Activated T-helper 1 cell treated with anti-CD3 and anti-CD28 coated beads, Interleukin-12 subunit alpha, Interleukin-12 subunit beta, Interleukin-2, Interleukin-4 antibody, amounts not matched to agents 30 ng/mL and 10 ng/mL and 1 ng/mL, durations not matched to agents 14 hours and 24 hours and 36 hours (primary cell): Measurements from ENCODE around the gene ZNF607. TPM values are rescaled to one million over a fixed set of nuclear protein-coding genes. Genes with fewer than 3 reads are reported as not detected.
"Not testable (repeated sequence)": the region's sequence is repeated elsewhere in the genome, so short reads cannot be mapped to it uniquely, and the experiment has no call there.

Source experiments
- DNase-seq: peaks from one replicate; pipeline ENCODE4 v3.0.0; 2021; ENCODE audit warnings: low spot score
- H3K27ac Mint-ChIP-seq: one replicate; pipeline ENCODE4 v1.8.0; 2021; ENCODE audit warnings: mild to moderate bottlenecking, mixed read lengths
- H3K27me3 Mint-ChIP-seq: one replicate; pipeline ENCODE4 v1.8.0; 2022; ENCODE audit warnings: mild to moderate bottlenecking, moderate library complexity, mixed read lengths; ENCODE audit not compliant: insufficient read depth
- H3K36me3 Mint-ChIP-seq: one replicate; pipeline ENCODE4 v1.8.0; 2021; ENCODE audit warnings: low read depth, mixed read lengths
- H3K4me1 Mint-ChIP-seq: one replicate; pipeline ENCODE4 v1.8.0; 2021; ENCODE audit warnings: low read depth, mixed read lengths
- H3K4me3 Mint-ChIP-seq: one replicate; pipeline ENCODE4 v1.8.0; 2021; ENCODE audit warnings: mild to moderate bottlenecking, moderate library complexity, mixed read lengths
- H3K9me3 Mint-ChIP-seq: one replicate; pipeline ENCODE4 v1.8.0; 2021; ENCODE audit warnings: mixed read lengths
- intact Hi-C: fragments of 100-400 bp; cut with micrococcal nuclease; formaldehyde crosslinking; loops from one replicate; pipeline ENCODE4 v1.15.1; 2024
- total RNA-seq: library from RNA; stranded (reverse); gene quantifications from 2 replicates; pipeline ENCODE4 v1.2.3, GENCODE V29; 2022

ZNF607 gene
- total RNA-seq, 1 donor from 2014 or later = 2.4 TPM

GRCh38 chr19:37692956-37693620 is 26.5 kb downstream of the ZNF607 start:
- Mint-ChIP-seq H3K27me3 (no peaks in the 10 kb centered on the region), H3K4me1 (peaks cover 7% of the 10 kb centered on the region), H3K36me3 (peaks cover 6% of the 10 kb centered on the region), H3K9me3 (peaks cover 54% of the 10 kb centered on the region), H3K27ac (no peak overlapping the region), H3K4me3 (no peak overlapping the region)
- intact Hi-C loops = no loop called here
- no peak for DNase-seq

- Mint-ChIP-seq H3K4me3 (peak overlapping the region; percentile 90), H3K9me3 (peaks cover 50% of the 10 kb centered on the region), H3K27me3 (no peaks in the 10 kb centered on the region), H3K36me3 (peaks cover 6% of the 10 kb centered on the region), H3K27ac (peak overlapping the region; percentile 67), H3K4me1 (peaks cover 7% of the 10 kb centered on the region)
- intact Hi-C loops = no loop called here
- DNase-seq = peak; percentile 46
Observed at GRCh38 chr19:37691881-37692504, 27.6 kb downstream of the ZNF607 start.

GRCh38 chr19:37683520-37683919 is 36.0 kb downstream of the ZNF607 start:
- Mint-ChIP-seq H3K36me3 (no peaks in the 10 kb centered on the region), H3K4me1 (no peaks in the 10 kb centered on the region), H3K27me3 (no peaks in the 10 kb centered on the region), H3K9me3 (peaks cover 36% of the 10 kb centered on the region), H3K27ac (no peak overlapping the region), H3K4me3 (no peak overlapping the region)
- no peak for DNase-seq
- intact Hi-C loops = no loop called here

- H3K9me3 Mint-ChIP-seq = peaks cover 42% of the 10 kb centered on the region
- H3K4me1 Mint-ChIP-seq = no peaks in the 10 kb centered on the region
- DNase-seq = no peak
- no peaks in the 10 kb centered on the region for H3K36me3 Mint-ChIP-seq
- intact Hi-C loops = no loop called here
- no peak overlapping the region for H3K27ac Mint-ChIP-seq
- no peaks in the 10 kb centered on the region for H3K27me3 Mint-ChIP-seq
- no peak overlapping the region for H3K4me3 Mint-ChIP-seq
Observed at GRCh38 chr19:37669450-37669914, 50.1 kb downstream of the ZNF607 start.

- intact Hi-C loops = loop anchor here (5.0 to 10.0 kb wide), 2 partner anchors 342 to 440 kb away; partner anchors contain the start of gene ZNF383
- not testable (repeated sequence) for DNase-seq, H3K27ac Mint-ChIP-seq, H3K27me3 Mint-ChIP-seq, H3K36me3 Mint-ChIP-seq
- Mint-ChIP-seq H3K4me3 (peak overlapping the region; percentile 90), H3K9me3 (peaks cover 40% of the 10 kb centered on the region), H3K4me1 (peaks cover 28% of the 10 kb centered on the region)
Observed at GRCh38 chr19:37657157-37657556, 62.4 kb downstream of the ZNF607 start.

DNA sequence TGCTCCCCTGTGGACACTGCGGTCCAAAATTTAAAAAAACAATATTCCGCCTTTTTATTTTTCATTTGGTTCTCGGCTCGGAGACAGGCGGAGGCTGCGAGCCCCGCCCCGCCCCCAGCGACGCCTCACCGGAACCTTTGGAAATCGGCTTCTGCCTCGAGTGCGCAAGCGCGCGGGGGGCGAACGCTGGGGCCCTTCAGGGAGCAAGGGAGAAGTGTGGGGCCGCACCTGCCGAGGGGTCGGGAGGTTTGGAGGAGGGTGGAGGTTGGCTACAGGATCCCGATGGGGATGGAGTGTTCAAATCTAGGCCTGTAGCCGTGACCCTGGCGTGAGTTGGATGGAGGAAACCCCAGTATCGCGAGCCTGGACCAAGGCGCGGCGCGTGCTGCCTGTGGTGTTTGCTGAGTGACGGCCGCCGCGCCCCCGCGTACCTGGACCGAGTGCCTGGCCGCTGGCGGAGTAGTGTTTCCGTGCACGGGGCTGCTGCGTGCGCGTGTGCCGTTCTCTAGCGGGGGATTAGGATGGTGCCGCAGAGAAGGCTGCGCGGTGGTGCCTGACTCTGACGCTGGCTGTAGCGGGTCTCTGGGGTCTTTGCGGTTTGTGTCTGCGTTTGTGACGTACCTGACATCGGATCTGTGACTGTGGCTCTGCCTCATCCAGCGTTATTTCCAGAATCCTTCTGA is 63.7 kb downstream of the ZNF607 start:
- H3K4me1 Mint-ChIP-seq = peaks cover 28% of the 10 kb centered on the region
- intact Hi-C loops = loop anchor here (1.0 to 10.0 kb wide), 11 partner anchors 62 to 806 kb away; partner anchors contain the start of genes SIPA1L3, ZNF345, ZNF383 and ZNF420
- H3K36me3 Mint-ChIP-seq = peaks cover 13% of the 10 kb centered on the region
- no peaks in the 10 kb centered on the region for H3K27me3 Mint-ChIP-seq
- H3K4me3 Mint-ChIP-seq = peak overlapping the region; percentile 90
- H3K9me3 Mint-ChIP-seq = peaks cover 35% of the 10 kb centered on the region
- H3K27ac Mint-ChIP-seq = peak overlapping the region; percentile 93
- DNase-seq = peak; percentile 83

GRCh38 chr19:37655301-37655688 is 64.3 kb downstream of the ZNF607 start, which contains the start of gene ZFP30:
Gene ZFP30, minus strand, starts transcription at chr19:37655465. Its CDS starts 7,643 bp downstream, at chr19:37647822.
- intact Hi-C loops = loop anchor here (1.0 to 10.0 kb wide), 11 partner anchors 61 to 805 kb away; partner anchors contain the start of genes SIPA1L3, ZNF345, ZNF383 and ZNF420
- peak within 1 kb of the TSS; percentile 93 for H3K27ac Mint-ChIP-seq
- peaks cover 28% of the 10 kb centered on the region for H3K4me1 Mint-ChIP-seq
- peaks cover 32% of the 10 kb centered on the region for H3K9me3 Mint-ChIP-seq
- peaks cover 18% of the 10 kb centered on the region for H3K36me3 Mint-ChIP-seq
- H3K4me3 Mint-ChIP-seq = peak within 1 kb of the TSS; percentile 90
- no peaks in the 10 kb centered on the region for H3K27me3 Mint-ChIP-seq
- peak; percentile 81 for DNase-seq

DNA sequence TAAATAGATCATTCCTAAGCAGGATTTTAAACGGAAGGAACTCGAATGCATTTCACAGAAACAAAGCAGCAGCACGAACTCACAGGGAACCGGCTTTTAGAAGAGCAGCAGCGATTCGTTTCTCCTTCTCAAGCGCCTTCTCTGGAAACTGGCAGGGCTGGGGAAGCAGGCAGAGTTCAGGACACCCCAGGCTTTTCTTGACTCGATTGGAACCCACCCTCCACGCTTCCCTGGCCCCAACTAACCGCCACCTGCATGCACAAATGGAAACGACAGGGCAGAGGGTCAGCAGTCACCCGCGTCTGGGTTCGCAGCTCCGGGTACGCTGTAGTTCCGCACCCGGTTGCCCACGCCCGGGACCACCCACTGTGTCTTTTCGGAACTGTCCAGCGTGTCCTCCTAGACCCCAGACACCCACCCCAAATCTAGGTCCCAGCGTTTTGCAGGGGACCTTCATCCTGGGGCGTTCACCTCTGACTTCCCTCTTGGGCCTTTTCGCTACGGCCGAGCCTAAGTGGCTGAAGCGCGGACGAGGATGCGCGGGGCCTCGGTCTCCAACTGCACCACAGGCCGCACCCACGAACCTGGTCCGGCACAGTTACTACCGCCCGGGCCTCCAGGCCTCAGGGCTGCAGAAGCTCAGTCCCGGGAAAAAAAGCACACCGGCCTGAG is 64.8 kb downstream of the ZNF607 start:
- intact Hi-C loops = loop anchor here (1.0 to 10.0 kb wide), 11 partner anchors 60 to 804 kb away; partner anchors contain the start of genes SIPA1L3, ZNF345, ZNF383 and ZNF420
- Mint-ChIP-seq H3K9me3 (peaks cover 35% of the 10 kb centered on the region), H3K36me3 (peaks cover 22% of the 10 kb centered on the region), H3K27ac (peak overlapping the region; percentile 93), H3K27me3 (no peaks in the 10 kb centered on the region), H3K4me3 (peak overlapping the region; percentile 90), H3K4me1 (peaks cover 28% of the 10 kb centered on the region)
- DNase-seq = peak; percentile 4

DNA sequence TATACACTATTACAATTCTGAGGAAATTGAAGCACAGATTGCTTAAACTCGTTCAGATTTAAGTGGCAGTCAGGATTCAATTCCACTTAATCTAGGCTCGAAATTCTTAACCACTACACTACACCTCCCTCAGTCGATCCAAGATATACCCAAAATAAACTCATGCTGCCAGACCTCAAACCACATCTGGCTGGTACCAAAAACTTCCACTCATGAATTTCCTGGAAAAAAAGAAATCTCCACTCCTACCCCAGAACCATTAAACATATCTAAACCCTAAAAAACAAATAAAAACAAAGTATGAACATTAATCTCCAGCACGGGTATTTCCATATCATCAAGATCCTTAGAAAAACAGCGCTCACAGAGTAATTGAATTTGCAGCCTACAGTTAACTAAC is 65.4 kb downstream of the ZNF607 start:
- H3K27ac Mint-ChIP-seq = peak overlapping the region; percentile 93
- peaks cover 29% of the 10 kb centered on the region for H3K36me3 Mint-ChIP-seq
- H3K4me1 Mint-ChIP-seq = peaks cover 28% of the 10 kb centered on the region
- no peaks in the 10 kb centered on the region for H3K27me3 Mint-ChIP-seq
- DNase-seq = no peak
- intact Hi-C loops = loop anchor here (2.0 to 10.0 kb wide), 3 partner anchors 65 to 575 kb away; partner anchors contain the start of genes ZNF420 and ZNF607
- H3K9me3 Mint-ChIP-seq = peaks cover 29% of the 10 kb centered on the region
- peak overlapping the region; percentile 90 for H3K4me3 Mint-ChIP-seq

Other genes starting within 250 kb of the ZNF607 start
- gene ZNF793, start 212.8 kb downstream of the ZNF607 start, total RNA-seq = 0.39 and 0.44 TPM in 2 replicates
- gene ZNF571, start 125.0 kb downstream of the ZNF607 start, total RNA-seq = 0.64 and 1.4 TPM in 2 replicates
- 0.39 and 0.70 TPM in 2 replicates for gene ZNF540, start 124.9 kb downstream of the ZNF607 start, total RNA-seq
- 9.6 and 10.1 TPM in 2 replicates for gene ZFP30, start 64.3 kb downstream of the ZNF607 start, total RNA-seq
- gene ZNF573, start 59.8 kb upstream of the ZNF607 start, total RNA-seq = 3.7 and 5.6 TPM in 2 replicates
- not detected in 2 replicates for gene WDR87, start 186.8 kb upstream of the ZNF607 start, total RNA-seq
- gene SIPA1L3, start 187.4 kb upstream of the ZNF607 start, total RNA-seq = 16.7 and 18.4 TPM in 2 replicates